PC-9 (cell line): ENCODE results near the gene LRGUK. TPM values are rescaled to one million over a fixed set of nuclear protein-coding genes. Genes with fewer than 3 reads are reported as not detected.

Source experiments
- BruUV-seq: library from RNA; stranded (reverse); fragments of 400-500 nt; replicated peaks from 2 replicates; lab custom pipeline; 2021; lab: Mats Ljungman, UMichigan
- CTCF ChIA-PET: fragments of 300-600 bp; sonication (Branson Sonifier 250); formaldehyde crosslinking; loops from one replicate; lab custom pipeline; 2022; ENCODE audit warnings: antibody characterized with exemption; lab: Charles Lee
- POLR2A ChIA-PET: fragments of 300-600 bp; sonication (Branson Sonifier 250); formaldehyde crosslinking; loops from one replicate; lab custom pipeline; 2022; ENCODE audit warnings: antibody characterized with exemption; ENCODE audit not compliant: unreplicated experiment; lab: Charles Lee
- DNase-seq, 2 experiments: peaks; one replicate each; pipeline versions ENCODE4 v3.0.0 to v3.0.0-alpha.2; 2015 to 2022; ENCODE audit warnings: mixed read lengths in 1 of 2
- H2AFZ ChIP-seq: fragments of 200-600 bp; sonication (generic); 2 replicates; pipeline ENCODE4 v1.8.1; 2017; ENCODE audit warnings: antibody characterized with exemption
- H3F3A ChIP-seq: fragments of 200-600 bp; sonication (generic); 2 replicates; pipeline ENCODE4 v1.8.1; 2017; ENCODE audit warnings: antibody characterized with exemption, mild to moderate bottlenecking, low read depth; ENCODE audit not compliant: insufficient read depth
- H3K27ac ChIP-seq: fragments of 200-600 bp; sonication (generic); 2 replicates; pipeline ENCODE4 v1.6.1; 2016; ENCODE audit warnings: mixed run types
- H3K27me3 ChIP-seq: fragments of 200-600 bp; sonication (generic); 2 replicates; pipeline ENCODE4 v1.6.1; 2016; ENCODE audit warnings: low read depth, mixed run types; ENCODE audit not compliant: insufficient read depth
- H3K36me3 ChIP-seq: fragments of 200-600 bp; sonication (generic); 2 replicates; pipeline ENCODE4 v1.6.1; 2016; ENCODE audit warnings: low read depth, mixed run types
- H3K4me1 ChIP-seq: fragments of 200-600 bp; sonication (generic); replicated peaks from 2 replicates; pipeline ENCODE4 v1.6.1; 2016; ENCODE audit warnings: mixed run types; ENCODE audit not compliant: insufficient read depth
- H3K4me2 ChIP-seq: fragments of 200-600 bp; sonication (generic); 2 replicates; pipeline ENCODE4 v1.6.1; 2017; ENCODE audit warnings: mixed run types
- H3K4me3 ChIP-seq: fragments of 200-600 bp; sonication (generic); 2 replicates; pipeline ENCODE4 v1.6.1; 2016; ENCODE audit warnings: mixed run types
- H3K79me2 ChIP-seq: fragments of 200-600 bp; sonication (generic); 2 replicates; pipeline ENCODE4 v1.6.1; 2017; ENCODE audit warnings: low read depth, mixed run types
- H3K9me2 ChIP-seq: fragments of 200-600 bp; sonication (generic); 2 replicates; pipeline ENCODE4 v1.8.1; 2017; ENCODE audit warnings: mild to moderate bottlenecking; ENCODE audit not compliant: insufficient read depth
- H3K9me3 ChIP-seq: fragments of 200-600 bp; sonication (generic); 2 replicates; pipeline ENCODE4 v1.8.1; 2016; ENCODE audit warnings: low read depth; ENCODE audit not compliant: insufficient read depth
- H4K20me1 ChIP-seq: fragments of 200-600 bp; sonication (generic); 2 replicates; pipeline ENCODE4 v1.8.1; 2017; ENCODE audit not compliant: insufficient read depth
- CTCF ChIP-seq: fragments of 200-600 bp; sonication (generic); conservative IDR thresholded peaks from 2 replicates; pipeline ENCODE4 v1.6.1; 2017; ENCODE audit warnings: mixed run types, antibody characterized with exemption, mild to moderate bottlenecking, moderate library complexity
- EZH2 ChIP-seq: fragments of 200-600 bp; sonication (generic); IDR thresholded peaks from 2 replicates; pipeline ENCODE4 v1.8.0; 2017; ENCODE audit warnings: antibody characterized with exemption, low read depth
- intact Hi-C: fragments of 100-400 bp; cut with micrococcal nuclease; formaldehyde crosslinking; loops from one replicate; pipeline ENCODE4 v1.10.0; 2022; ENCODE audit not compliant: unreplicated experiment
- total RNA-seq: library from RNA; stranded (reverse); gene quantifications from 2 replicates; pipeline ENCODE4 v1.2.3, GENCODE V29; 2021

Gene LRGUK
- total RNA-seq, 1 experiment from 2014 or later, result 2.3 TPM

GRCh38 chr7:134298902-134299683, 172.0 kb downstream of the LRGUK start:
- Histone ChIP-seq H3K27ac (no peak overlapping the region), H4K20me1 (no peaks in the 10 kb centered on the region), H3K4me1 (no peaks in the 10 kb centered on the region), H3F3A (no peaks in the 10 kb centered on the region), H3K9me3 (no peaks in the 10 kb centered on the region), H2AFZ (no peak overlapping the region), H3K27me3 (no peaks in the 10 kb centered on the region), H3K79me2 (no peaks in the 10 kb centered on the region), H3K4me2 (no peak overlapping the region), H3K36me3 (peaks cover 21% of the 10 kb centered on the region; the same call in 1 of the 2 replicates), H3K9me2 (no peaks in the 10 kb centered on the region), H3K4me3 (no peak overlapping the region)
- POLR2A ChIA-PET, result interaction anchor here (0.6 kb wide), 1 partner anchor 429 kb away, joined by 3 read pairs; no protein-coding TSS in a partner anchor
- intact Hi-C loops, result no loop called here
- TF ChIP-seq CTCF (no peak), EZH2 (no peak)
- BruUV-seq, result no TSS peak
- no peak for DNase-seq
- CTCF ChIA-PET, result no interaction called here

- intact Hi-C loops, result no loop called here
- CTCF ChIA-PET, result interaction anchor here (0.7 kb wide), 1 partner anchor 444 kb away, joined by 4 read pairs; no protein-coding TSS in a partner anchor
Measured at GRCh38 chr7:134300988-134301387, 173.8 kb downstream of the LRGUK start.

GRCh38 chr7:134301592-134301991, 174.5 kb downstream of the LRGUK start:
- no peaks in the 10 kb centered on the region for H3K4me1 ChIP-seq
- ChIA-PET CTCF (interaction anchor here (0.7 kb wide), 1 partner anchor 443 kb away, joined by 4 read pairs; no protein-coding TSS in a partner anchor), POLR2A (no interaction called here)
- H3K27ac ChIP-seq, result no peak overlapping the region
- BruUV-seq, result no TSS peak
- no peaks in the 10 kb centered on the region for H4K20me1 ChIP-seq
- no peak for TF ChIP-seq EZH2
- no peak for TF ChIP-seq CTCF
- intact Hi-C loops, result no loop called here
- H3K79me2 ChIP-seq, result no peaks in the 10 kb centered on the region
- H2AFZ ChIP-seq, result no peak overlapping the region
- no peaks in the 10 kb centered on the region for H3F3A ChIP-seq
- peaks cover 19% of the 10 kb centered on the region; the same call in 1 of the 2 replicates for H3K36me3 ChIP-seq
- no peak overlapping the region for H3K4me3 ChIP-seq
- no peaks in the 10 kb centered on the region for H3K9me2 ChIP-seq
- no peak for DNase-seq
- no peaks in the 10 kb centered on the region for H3K27me3 ChIP-seq
- H3K9me3 ChIP-seq, result no peaks in the 10 kb centered on the region
- no peak overlapping the region for H3K4me2 ChIP-seq

More at GRCh38 chr7:134300988-134301387, 173.8 kb downstream of the LRGUK start:
- Histone ChIP-seq H3K4me1 (no peaks in the 10 kb centered on the region), H3F3A (no peaks in the 10 kb centered on the region), H2AFZ (no peak overlapping the region), H3K9me2 (no peaks in the 10 kb centered on the region), H3K9me3 (no peaks in the 10 kb centered on the region), H3K27me3 (no peaks in the 10 kb centered on the region), H3K27ac (no peak overlapping the region), H3K4me2 (no peak overlapping the region), H3K79me2 (no peaks in the 10 kb centered on the region), H3K36me3 (peaks cover 21% of the 10 kb centered on the region; the same call in 1 of the 2 replicates), H4K20me1 (no peaks in the 10 kb centered on the region), H3K4me3 (no peak overlapping the region)
- BruUV-seq, result no TSS peak
- DNase-seq, result no peak
- POLR2A ChIA-PET, result no interaction called here
- TF ChIP-seq EZH2 (no peak), CTCF (no peak)
